ENCODE data around the gene GNGT2. TPM values are rescaled to one million over a fixed set of nuclear protein-coding genes. Genes with fewer than 3 reads are reported as not detected.

GNGT2 gene
- total and polyA plus RNA-seq, 4 donors: 1.8 to 12.3 (median 7.3) TPM

DNA sequence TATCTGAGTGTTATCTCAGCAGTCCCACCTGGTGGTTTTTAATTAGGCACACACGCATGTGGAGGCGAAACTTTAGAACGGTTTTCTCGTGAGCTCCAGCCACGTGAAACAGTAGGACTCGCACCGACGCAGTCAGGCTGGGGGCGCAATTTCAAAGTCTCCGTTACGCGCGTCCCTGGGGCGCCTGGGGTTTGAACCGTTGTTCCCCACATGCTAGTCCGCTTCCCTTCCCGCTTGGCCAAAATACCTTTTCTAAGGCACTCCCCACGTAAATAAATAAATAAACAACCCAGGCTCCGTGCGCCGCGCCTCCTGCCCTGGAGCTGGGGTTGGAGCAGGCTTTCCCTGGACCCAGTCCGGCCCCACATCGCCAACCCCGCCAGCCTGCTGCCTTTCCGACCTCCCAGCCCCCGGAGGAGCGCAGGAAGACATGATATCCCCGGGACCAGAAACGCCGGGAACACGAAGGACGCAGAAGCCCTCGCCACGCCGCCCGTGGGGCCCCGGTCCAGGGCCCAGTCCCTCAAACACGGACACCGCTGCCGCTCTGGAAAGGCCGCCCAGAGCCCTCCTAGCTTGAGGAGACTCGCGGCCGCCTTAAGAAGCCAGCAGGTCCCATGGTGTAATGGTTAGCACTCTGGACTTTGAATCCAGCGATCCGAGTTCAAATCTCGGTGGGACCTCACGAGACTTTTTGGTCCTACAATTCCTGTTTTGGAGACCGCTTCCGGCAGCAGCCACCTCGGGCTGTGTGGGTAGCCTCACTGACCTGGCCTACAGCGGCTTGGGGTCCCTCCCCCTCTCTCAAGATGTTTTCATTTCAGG lies 18.2 kb downstream of the GNGT2 start:
- H3K36me3 ChIP-seq (ENCODE audit: control insufficient read depth in 4 of 4, insufficient read depth in 4 of 4, low read length in 4 of 4): no peaks in the 10 kb centered on the region
- H3K27me3 ChIP-seq (ENCODE audit: control insufficient read depth in 3 of 3, insufficient read depth in 3 of 3, low read length in 2 of 3): no peaks in the 10 kb centered on the region
- DNase-seq (peak; percentile 96 to 97 (median 96)), ATAC-seq (ENCODE audit: insufficient read depth, low FRiP score) (peak; percentile 79)
- peaks cover 0 to 6% (median 0%) of the 10 kb centered on the region in 5 donors for H3K4me1 ChIP-seq (ENCODE audit: control insufficient read depth in 5 of 5, insufficient read depth in 5 of 5, low read length in 5 of 5)
- no peaks in the 10 kb centered on the region for H3K9me3 ChIP-seq (ENCODE audit: control insufficient read depth in 4 of 4, insufficient read depth in 3 of 4, low read length in 3 of 4)
- H3K27ac ChIP-seq (ENCODE audit: low read depth in 1 of 2, low read length in 1 of 2): peak overlapping the region; percentile 95 to 97
- peak overlapping the region; percentile 58 to 98 for H3K9ac ChIP-seq (ENCODE audit: insufficient read depth in 1 of 2, low read length in 2 of 2)
- H3K4me3 ChIP-seq: peak overlapping the region; percentile 56
- WGBS, 2 donors: 0% methylated on average over 47 to 53 of the region's 53 CpGs
- peak; percentile 22 for TF ChIP-seq CTCF (IDR thresholded peaks at IDR 0.05; ENCODE audit: control extremely low read depth, extremely low read depth)

DNA sequence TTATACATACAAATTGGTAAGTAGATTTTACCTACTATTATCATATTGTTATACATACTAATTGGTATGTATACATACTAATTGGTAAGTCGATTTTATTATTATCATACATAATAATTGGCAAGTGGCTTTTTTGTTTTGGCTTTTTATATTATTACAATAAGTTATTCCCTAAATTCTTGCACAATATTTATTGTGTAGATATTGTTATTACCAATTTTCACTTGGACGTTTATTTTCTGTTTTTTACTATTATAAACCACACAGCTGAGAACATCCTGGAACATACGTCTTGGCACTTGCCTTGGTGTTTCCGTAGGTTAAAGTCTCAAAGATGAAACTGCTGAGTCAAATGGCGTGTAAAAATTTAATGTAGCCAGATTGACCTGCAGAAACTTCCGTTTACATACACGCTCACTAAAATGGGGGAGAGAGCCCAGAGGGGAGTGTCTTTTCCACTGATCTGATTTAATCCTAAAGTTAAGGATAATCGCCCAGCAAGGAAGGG lies 18.9 kb downstream of the GNGT2 start:
- H3K27ac ChIP-seq (ENCODE audit: low read depth in 1 of 2, low read length in 1 of 2): peak overlapping the region; percentile 95 to 97
- peak; percentile 3 for ATAC-seq (ENCODE audit: insufficient read depth, low FRiP score)
- no peaks in the 10 kb centered on the region for H3K27me3 ChIP-seq (ENCODE audit: control insufficient read depth in 3 of 3, insufficient read depth in 3 of 3, low read length in 2 of 3)
- H3K4me1 ChIP-seq (ENCODE audit: control insufficient read depth in 5 of 5, insufficient read depth in 5 of 5, low read length in 5 of 5): peaks cover 0 to 6% (median 0%) of the 10 kb centered on the region in 5 donors
- no peaks in the 10 kb centered on the region for H3K36me3 ChIP-seq (ENCODE audit: control insufficient read depth in 4 of 4, insufficient read depth in 4 of 4, low read length in 4 of 4)
- TF ChIP-seq CTCF (IDR thresholded peaks at IDR 0.05; ENCODE audit: control extremely low read depth, extremely low read depth): no peak
- peak overlapping the region; percentile 58 to 98 for H3K9ac ChIP-seq (ENCODE audit: insufficient read depth in 1 of 2, low read length in 2 of 2)
- H3K4me3 ChIP-seq: peak overlapping the region; percentile 56
- no peak for DNase-seq
- H3K9me3 ChIP-seq (ENCODE audit: control insufficient read depth in 4 of 4, insufficient read depth in 3 of 4, low read length in 3 of 4): no peaks in the 10 kb centered on the region
- WGBS, 2 donors: 6 to 7% methylated on average over 8 of the region's 8 CpGs

DNA sequence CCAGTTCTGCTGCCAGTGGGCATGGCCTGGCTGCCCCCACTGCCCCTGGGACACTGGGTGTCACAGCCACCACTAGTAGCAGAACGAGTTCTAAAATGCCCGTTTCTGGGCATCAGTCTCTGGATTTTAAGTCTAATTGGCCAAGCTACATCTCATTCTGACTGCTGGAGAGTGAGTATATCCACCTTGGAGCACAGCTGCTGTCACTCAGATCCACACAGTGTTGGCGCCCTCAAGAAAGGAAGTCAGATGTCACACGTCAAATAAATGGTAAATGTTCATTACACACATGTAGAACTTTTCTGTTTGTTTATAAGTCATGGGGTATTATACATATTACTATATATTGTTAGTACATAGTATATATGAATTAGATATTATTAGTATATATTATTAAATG lies 19.4 kb downstream of the GNGT2 start:
- Histone ChIP-seq H3K36me3 (ENCODE audit: control insufficient read depth in 4 of 4, insufficient read depth in 4 of 4, low read length in 4 of 4) (no peaks in the 10 kb centered on the region), H3K27me3 (ENCODE audit: control insufficient read depth in 3 of 3, insufficient read depth in 3 of 3, low read length in 2 of 3) (no peaks in the 10 kb centered on the region), H3K9ac (ENCODE audit: insufficient read depth in 1 of 2, low read length in 2 of 2) (no peak overlapping the region), H3K27ac (ENCODE audit: low read depth in 1 of 2, low read length in 1 of 2) (no peak overlapping the region), H3K9me3 (ENCODE audit: control insufficient read depth in 4 of 4, insufficient read depth in 3 of 4, low read length in 3 of 4) (no peaks in the 10 kb centered on the region), H3K4me3 (no peak overlapping the region), H3K4me1 (ENCODE audit: control insufficient read depth in 5 of 5, insufficient read depth in 5 of 5, low read length in 5 of 5) (peaks cover 0 to 6% (median 0%) of the 10 kb centered on the region in 5 donors)
- WGBS, 2 donors: 51 to 54% methylated on average over 4 of the region's 4 CpGs
- ATAC-seq (ENCODE audit: insufficient read depth, low FRiP score) (no peak), DNase-seq (peak in 1 of 3 donors; percentile 3)
- no peak for TF ChIP-seq CTCF (IDR thresholded peaks at IDR 0.05; ENCODE audit: control extremely low read depth, extremely low read depth)
